NCI-H2107 (cell line): Measurements from ENCODE around the gene RPL22.

ENCODE experiments used
- DNase-seq: peaks from one replicate; lab custom pipeline; 2025; lab: John Stamatoyannopoulos, UW

RPL22 gene

GRCh38 chr1:6199298-6200187 lies at the start of gene RPL22:
Gene RPL22, minus strand, starts transcription at chr1:6199595. Its CDS starts 22 bp downstream, at chr1:6199573.
- DNase-seq = peak; percentile 61

DNA sequence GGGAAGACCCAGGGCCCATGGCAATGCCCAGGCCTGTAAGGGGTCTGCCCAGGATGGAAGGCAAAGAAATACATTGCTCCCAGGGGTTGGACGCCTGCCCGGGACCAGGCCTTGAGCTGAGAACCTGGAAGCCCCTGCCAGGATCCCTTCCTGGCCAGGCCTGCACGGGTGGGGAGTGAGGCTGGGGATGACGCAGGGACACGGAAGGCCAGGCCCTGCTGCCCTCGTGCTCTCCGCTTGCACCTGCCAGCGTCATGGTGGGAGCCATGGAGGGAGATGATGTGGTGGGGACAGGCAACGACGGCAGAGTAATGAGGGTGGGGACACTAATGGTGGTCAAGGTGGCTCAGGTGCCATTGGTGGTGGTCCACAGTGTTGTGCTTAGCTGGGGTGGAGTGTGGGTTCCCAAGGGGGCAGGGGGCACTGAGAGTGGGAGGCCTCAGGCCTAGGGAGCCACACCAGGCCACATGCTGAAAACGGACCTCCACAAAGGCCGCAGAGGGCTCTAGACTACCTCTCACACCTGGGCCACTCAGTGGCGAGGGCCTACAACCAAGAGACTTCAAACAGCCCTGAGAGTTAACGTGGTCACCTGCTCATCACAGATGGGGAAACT lies 48.9 kb upstream of the RPL22 start:
- DNase-seq = no peak

- DNase-seq = no peak
Observed at GRCh38 chr1:6247651-6248050, 48.3 kb upstream of the RPL22 start.

DNA sequence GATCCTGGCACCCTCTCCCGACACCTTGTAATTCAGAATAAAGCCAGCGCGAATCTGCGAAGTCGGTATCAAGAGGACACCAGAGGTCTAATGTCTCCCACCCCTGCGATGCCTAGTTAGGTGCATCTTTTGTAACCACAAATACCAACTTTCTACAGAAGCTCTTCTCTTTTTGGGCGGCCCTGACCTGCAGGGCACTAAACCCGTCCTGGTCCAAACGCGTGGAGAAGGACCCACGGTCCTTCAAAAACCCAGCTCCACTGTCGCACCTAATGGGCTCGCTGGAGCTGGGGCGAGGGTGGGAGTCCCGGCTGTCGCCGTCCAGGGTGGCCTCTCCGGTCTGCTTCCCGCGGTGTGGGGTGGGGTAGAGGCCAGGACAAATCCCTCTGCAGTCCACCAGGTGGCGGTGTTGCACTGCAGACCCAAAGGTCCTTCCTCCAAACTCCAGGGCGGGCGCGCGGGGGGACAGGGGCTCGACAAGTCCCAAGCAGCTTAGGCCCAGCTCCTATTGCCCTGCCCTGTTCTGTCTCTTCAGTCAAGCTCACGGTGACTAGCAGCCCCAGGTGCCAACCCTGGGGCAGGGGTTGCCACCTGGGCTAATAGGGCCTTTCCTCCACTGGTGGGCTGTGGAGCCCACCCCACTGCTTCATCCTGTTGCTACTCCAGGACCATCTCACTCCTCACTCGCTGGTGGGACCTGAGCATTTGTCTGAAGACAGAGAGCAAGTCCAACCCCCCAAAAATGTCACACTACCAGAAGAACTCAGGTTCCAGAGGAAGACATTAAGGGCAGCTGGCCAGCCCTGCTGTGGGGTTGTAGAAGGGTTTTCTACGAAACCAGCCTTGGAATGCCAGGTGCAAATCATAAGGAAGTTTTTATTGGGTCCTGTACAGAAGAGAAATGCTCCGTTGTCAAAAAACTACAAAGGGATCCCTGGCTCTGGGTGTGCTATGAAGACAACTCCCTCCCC lies 47.4 kb upstream of the RPL22 start:
- DNase-seq = peak; percentile 14

DNA sequence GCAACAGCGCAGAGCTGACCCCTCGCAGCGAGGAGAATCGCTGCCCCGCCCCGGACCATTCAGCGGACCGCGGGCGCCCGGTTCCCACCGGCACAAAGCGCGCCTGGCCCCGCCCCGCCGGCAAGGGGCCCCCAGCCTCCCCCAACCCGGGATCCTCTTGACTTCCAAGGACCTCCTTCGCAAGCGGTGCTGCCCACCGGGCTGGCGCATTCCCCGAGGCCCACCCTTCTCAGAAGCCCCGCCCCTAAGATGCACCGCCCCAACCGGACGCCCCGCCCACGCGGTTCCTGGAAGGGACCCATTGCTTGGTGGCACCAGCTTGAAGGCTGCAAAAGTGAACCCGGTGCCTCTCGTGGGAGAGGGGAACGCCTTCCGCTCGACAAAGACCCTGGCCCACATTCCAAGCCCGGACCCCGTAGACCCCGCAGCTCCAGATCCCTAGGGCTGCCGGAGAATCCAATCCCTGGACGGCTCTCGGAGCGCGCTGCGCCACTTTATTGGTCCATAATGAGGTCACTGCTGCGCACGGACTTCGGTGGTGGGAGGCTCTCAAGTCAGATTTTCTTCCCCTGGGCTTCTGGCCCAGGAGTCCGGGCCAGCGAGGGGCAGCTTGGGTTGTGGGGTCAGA lies 46.6 kb upstream of the RPL22 start:
- DNase-seq = no peak

DNA sequence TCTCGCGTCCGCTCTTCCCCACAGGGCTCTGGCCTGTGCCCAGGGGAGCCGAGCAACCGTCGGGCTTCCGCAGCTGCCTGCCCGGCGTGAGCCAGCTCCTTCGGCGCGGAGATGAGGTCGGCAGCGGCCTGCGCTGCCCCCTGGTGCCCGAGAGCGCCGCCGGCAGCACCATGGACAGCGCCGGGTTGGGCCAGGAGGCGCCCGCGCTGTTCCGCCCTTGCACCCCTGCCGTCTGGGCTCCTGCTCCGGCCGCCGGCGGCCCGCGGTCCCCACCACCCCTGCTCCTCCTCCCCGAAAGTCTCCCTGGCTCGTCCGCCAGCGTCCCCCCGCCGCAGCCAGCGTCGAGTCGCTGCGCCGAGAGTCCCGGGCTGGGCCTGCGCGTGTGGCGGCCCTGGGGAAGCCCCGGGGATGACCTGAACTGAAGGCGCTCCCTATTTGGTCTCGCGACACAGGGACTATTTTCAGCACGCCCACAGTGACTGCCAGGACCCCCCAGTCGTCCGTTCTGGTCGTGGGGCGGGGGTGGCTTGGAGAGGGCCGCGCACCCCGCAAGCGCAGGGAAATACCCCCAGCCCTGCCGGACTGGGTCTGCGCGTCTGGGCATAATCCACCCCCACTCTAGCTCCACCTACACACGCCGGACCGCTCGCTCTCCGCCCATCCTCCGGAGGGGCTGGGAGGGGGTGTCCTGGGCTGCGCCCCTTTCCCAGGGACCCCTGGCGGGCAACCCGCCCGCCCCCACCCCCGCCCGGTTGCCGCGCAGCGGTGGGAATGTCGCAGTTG lies 45.9 kb upstream of the RPL22 start:
- DNase-seq = no peak

GRCh38 chr1:6244401-6245049 lies 45.1 kb upstream of the RPL22 start:
- DNase-seq = no peak

GRCh38 chr1:6243993-6244392 lies 44.6 kb upstream of the RPL22 start, which contains the start of gene HES3:
Gene HES3, plus strand, starts transcription at chr1:6244179. Its CDS starts 187 bp downstream, at chr1:6244366.
- DNase-seq = no peak

DNA sequence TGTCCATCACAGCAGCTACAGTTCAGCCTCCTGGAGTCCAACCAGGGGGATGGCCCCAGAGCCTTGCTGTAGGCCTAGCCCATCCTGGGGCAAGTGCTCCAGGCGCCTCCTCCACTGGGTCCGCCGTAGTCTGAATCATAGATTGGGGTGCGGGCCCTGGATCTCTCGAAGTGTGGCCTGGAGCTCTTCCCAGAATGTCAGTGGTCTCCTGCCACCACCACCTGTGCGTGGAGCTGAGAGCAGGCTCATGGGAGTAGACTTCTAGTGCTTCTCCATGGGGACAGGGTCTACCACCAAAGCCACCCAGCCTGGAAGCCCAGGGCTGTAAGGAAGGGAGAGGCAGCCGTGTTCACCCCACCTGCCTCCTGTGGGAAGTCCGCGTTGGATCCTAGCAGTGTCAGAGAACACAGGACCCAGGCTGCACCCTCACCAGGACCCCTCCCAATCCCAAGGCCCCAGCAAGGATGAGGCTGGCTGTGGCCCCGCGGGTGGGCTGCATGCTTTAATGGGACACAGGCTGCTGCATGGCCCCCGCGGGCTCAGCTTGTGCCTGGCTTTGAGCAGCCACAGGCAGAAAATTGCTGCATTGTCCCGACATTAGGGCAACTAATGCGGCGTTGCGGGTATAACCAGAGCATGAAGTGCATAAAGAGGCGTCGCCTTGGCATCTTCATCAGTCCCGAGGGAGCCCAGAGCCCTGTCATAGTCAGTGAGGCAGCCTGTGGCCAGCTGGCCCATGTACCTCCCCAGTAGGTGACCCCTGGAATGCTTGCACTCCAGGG lies 43.8 kb upstream of the RPL22 start:
- DNase-seq = no peak

DNA sequence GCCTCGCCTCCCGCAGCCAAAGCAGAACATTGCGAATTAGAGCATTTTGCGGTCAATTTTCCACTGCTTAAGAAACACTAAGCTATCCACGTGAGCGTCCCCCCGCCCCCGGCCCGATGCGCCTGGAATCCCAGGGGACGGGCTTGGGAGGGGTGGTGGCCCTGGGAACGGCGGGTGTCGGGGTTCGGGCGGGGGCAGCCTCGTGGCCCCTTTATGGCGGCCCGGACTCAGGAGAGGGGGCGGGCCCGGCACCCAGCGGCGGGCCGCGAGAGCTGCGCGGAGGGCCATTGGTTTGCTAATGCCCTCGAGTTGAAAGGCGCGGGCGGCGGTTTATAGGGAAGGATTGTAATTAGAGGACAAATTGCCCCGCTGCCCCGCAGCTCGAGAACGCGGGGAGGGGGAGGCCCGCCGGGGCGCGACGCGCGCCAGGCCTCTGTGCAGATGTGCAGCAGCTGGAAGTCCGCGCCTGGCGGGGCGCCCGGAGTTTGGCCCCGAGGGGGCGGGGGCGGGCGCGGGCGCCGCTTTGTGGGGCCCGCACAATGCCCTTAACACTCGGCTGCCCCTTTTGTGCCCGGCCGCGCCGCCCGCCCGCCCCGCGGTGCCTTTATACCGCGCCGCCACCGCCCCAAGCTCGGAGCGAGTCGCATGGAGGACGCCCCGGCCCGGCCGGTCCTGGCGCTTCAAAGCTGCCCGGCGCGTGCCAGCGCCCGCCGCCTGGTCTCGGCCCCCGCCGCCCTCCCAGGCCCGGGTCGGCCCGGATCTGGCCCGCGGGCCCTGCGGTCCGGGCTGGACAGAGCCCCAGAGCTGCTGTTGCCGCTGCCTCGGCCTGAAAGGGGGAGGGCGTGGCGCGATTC lies 42.7 kb upstream of the RPL22 start:
- no peak for DNase-seq

GRCh38 chr1:6241107-6241886 lies 41.9 kb upstream of the RPL22 start:
- DNase-seq = no peak

DNA sequence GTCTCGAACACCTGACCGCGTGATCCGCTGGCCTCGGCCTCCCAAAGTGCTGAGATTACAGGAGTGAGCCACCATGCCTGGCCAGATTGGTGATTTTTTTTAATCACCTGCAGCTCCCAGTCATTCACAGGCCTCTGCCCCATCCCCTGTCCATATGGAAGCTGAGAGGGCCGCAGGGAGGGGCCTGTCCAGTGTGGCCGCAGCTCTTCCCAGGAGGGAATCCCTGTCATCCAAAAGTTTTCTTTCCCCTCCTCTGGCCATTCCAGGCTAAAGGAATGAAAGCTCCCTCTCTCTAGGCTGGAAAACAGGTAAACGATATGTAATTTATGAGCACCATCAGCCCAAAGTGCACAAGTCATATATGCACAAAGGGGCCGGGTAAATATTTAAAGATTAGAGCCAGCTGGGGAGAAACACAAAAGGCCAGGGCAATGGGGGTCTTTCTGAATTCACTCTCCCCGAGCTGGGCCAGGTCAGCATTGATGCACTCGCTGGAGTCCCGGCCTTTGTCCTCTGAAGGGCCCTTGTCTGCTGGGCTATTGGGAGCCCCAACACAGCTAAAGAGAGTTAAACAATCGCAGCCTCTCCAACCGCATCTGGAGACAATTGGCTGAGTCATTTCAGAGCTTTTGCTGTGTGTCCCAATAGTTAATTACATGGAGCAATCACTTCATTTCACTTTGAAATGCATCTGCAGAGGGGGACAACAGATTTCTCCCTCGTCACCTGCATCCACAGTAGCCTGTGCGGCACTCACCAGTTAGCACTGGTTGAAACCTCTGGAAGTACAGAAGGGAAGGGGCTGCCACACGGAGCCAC lies 40.8 kb upstream of the RPL22 start:
- no peak for DNase-seq

GRCh38 chr1:6239213-6239752 lies 39.9 kb upstream of the RPL22 start:
- no peak for DNase-seq

GRCh38 chr1:6237093-6237492 lies 37.7 kb upstream of the RPL22 start:
- DNase-seq = no peak

DNA sequence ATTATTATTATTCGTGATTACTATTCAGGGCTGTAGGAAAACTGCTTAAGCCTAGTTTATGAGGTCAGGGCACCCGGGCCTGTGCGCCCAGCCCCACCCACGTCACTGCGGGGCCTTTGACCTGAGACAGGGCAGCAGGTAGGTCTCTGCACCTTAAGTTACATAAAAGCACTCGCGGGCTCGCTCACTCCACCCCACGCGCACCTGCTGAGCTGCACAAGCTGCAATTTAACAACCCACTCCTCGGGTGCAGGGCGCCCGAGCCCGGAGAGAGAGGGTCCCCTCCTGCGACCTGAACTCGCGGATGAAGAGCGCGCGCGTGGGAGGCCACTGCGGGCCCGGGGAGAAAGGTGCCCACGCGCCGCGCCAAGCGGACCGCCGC lies 35.9 kb upstream of the RPL22 start:
- DNase-seq = no peak

DNA sequence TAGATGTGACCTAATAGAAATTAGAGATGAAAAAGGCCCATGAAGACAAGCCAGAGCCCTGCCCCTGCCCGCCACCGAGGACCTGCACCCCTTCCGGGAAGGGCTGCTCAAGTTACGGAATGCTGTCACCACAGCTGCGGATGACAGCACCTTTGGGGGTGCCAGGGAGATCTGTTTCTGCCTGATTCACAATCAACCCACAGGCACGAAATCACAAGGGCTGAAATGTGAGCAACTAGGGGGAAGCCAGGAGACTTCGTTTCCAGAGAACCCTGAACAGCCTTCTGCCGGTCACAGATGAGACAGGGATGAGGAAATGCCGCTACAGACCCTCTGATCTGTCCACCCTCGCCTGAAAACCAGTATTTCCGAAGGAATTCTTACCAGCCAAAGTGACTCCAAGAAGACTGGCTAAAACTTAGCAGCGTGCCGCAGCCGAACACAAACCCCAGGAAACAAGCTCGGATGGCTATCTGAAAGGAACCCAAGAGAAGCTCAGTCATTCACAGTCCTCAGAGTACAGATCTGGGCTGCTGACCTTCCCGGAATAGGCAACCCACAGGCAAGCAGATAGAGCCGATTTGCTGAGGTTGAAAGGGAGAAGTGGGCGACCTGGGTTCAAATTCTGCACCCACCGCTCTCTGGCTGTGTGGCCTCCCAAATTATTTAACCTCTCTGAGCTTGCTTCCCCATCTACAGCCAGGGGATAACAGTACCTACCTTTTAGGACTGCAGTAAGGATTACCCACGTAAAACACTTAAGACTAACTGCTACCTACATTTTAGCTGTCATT lies 35.3 kb upstream of the RPL22 start:
- DNase-seq = no peak
